ENCODE results near the gene MARVELD1. TPM values are rescaled to one million over a fixed set of nuclear protein-coding genes. Genes with fewer than 3 reads are reported as not detected.

The MARVELD1 gene
- total RNA-seq (2022; extraction: Qiagen RNA extraction; ENCODE audit: low read depth), result 43.7 to 55.5 TPM (median 52.8 TPM) in 5 replicates

GRCh38 chr10:97713339-97713825, at the start of gene MARVELD1:
Gene MARVELD1, plus strand, starts transcription at chr10:97713730. Its CDS starts 147 bp downstream, at chr10:97713877.

GRCh38 chr10:97686962-97687784, 26.4 kb upstream of the MARVELD1 start, which contains the start of gene AVPI1:
Gene AVPI1, minus strand, starts transcription at chr10:97687241. Its CDS starts 7,336 bp downstream, at chr10:97679905.

GRCh38 chr10:97736902-97737769, 23.6 kb downstream of the MARVELD1 start, which contains the start of gene ZFYVE27:
Gene ZFYVE27, plus strand, starts transcription at chr10:97737128. Its CDS starts 1,350 bp downstream, at chr10:97738478.

Other genes starting within 250 kb of the MARVELD1 start
- gene MMS19, start 215.3 kb upstream of the MARVELD1 start, total RNA-seq (2022; extraction: Qiagen RNA extraction; ENCODE audit: low read depth), result 40.1 to 48.4 TPM (median 45.7 TPM) in 5 replicates
- gene UBTD1, start 214.8 kb upstream of the MARVELD1 start, total RNA-seq (2022; extraction: Qiagen RNA extraction; ENCODE audit: low read depth), result 16.5 to 19.5 TPM (median 18.7 TPM) in 5 replicates
- 4.2 to 6.9 TPM (median 4.9 TPM) in 5 replicates for gene ANKRD2, start 141.0 kb upstream of the MARVELD1 start, total RNA-seq (2022; extraction: Qiagen RNA extraction; ENCODE audit: low read depth)
- gene HOGA1, start 129.3 kb upstream of the MARVELD1 start, total RNA-seq (2022; extraction: Qiagen RNA extraction; ENCODE audit: low read depth), result 1.2 to 2.0 TPM (median 1.7 TPM) in 5 replicates
- gene C10orf62, start 124.0 kb upstream of the MARVELD1 start, total RNA-seq (2022; extraction: Qiagen RNA extraction; ENCODE audit: low read depth), result 0.11 TPM in 1 of 5 replicates, not detected in the others
- gene MORN4, start 80.2 kb upstream of the MARVELD1 start, total RNA-seq (2022; extraction: Qiagen RNA extraction; ENCODE audit: low read depth), result 6.7 to 8.4 TPM (median 7.9 TPM) in 5 replicates
- 20.2 to 23.4 TPM (median 22.6 TPM) in 5 replicates for gene PI4K2A, start 73.1 kb upstream of the MARVELD1 start, total RNA-seq (2022; extraction: Qiagen RNA extraction; ENCODE audit: low read depth)
- 86.3 to 139 TPM (median 117 TPM) in 5 replicates for gene AVPI1, start 26.5 kb upstream of the MARVELD1 start, total RNA-seq (2022; extraction: Qiagen RNA extraction; ENCODE audit: low read depth)
- 19.6 to 26.0 TPM (median 24.9 TPM) in 5 replicates for gene ZFYVE27, start 23.4 kb downstream of the MARVELD1 start, total RNA-seq (2022; extraction: Qiagen RNA extraction; ENCODE audit: low read depth)
- 1.8 to 2.5 TPM (median 2.1 TPM) in 5 replicates for gene SFRP5, start 58.3 kb downstream of the MARVELD1 start, total RNA-seq (2022; extraction: Qiagen RNA extraction; ENCODE audit: low read depth)
- 3.1 to 4.7 TPM (median 4.1 TPM) in 5 replicates for gene GOLGA7B, start 136.1 kb downstream of the MARVELD1 start, total RNA-seq (2022; extraction: Qiagen RNA extraction; ENCODE audit: low read depth)

Data from A549 treated with GW870086 at 1 μM for 4 hours (cell line).